Lung (tissue), 12 donors: ENCODE results near the gene FFAR1. TPM values are rescaled to one million over a fixed set of nuclear protein-coding genes. Genes with fewer than 3 reads are reported as not detected.

ENCODE experiments used
- ATAC-seq: fragments of 200-7000 bp; cut with Tn5 transposase; one replicate; pipeline ENCODE4 v1.9.1; 2020; ENCODE audit warnings: moderate number of reproducible peaks; ENCODE audit not compliant: insufficient read depth, low FRiP score
- DNase-seq, 3 donors: peaks; one replicate each; pipeline ENCODE4 v3.0.0-alpha.2; 2013 to 2017
- H3K27ac ChIP-seq, 2 donors: one replicate each; pipeline ENCODE4 v1.5.1; 2013; ENCODE audit warnings: mild to moderate bottlenecking in 2 of 2, moderate library complexity in 2 of 2, control low read depth in 1 of 2, inconsistent platforms in 1 of 2, low read depth in 1 of 2, low read length in 1 of 2
- H3K27me3 ChIP-seq, 3 donors: one replicate each; pipeline ENCODE4 v1.5.1; 2013; ENCODE audit warnings: low read length in 2 of 3; ENCODE audit not compliant: control insufficient read depth in 3 of 3, insufficient read depth in 3 of 3
- H3K36me3 ChIP-seq, 4 donors: one replicate each; pipeline ENCODE4 v1.5.1; 2013; ENCODE audit warnings: low read length in 4 of 4, mild to moderate bottlenecking in 1 of 4, moderate library complexity in 1 of 4; ENCODE audit not compliant: control insufficient read depth in 4 of 4, insufficient read depth in 4 of 4
- H3K4me1 ChIP-seq, 5 donors: one replicate each; pipeline ENCODE4 v1.5.1; 2013; ENCODE audit warnings: low read length in 5 of 5, mild to moderate bottlenecking in 2 of 5, moderate library complexity in 1 of 5; ENCODE audit not compliant: control insufficient read depth in 5 of 5, insufficient read depth in 5 of 5
- H3K4me3 ChIP-seq: one replicate; pipeline ENCODE4 v1.5.1; 2013; ENCODE audit warnings: mild to moderate bottlenecking, control low read depth, moderate library complexity
- H3K9ac ChIP-seq, 2 donors: one replicate each; pipeline ENCODE4 v1.5.1; 2013; ENCODE audit warnings: low read length in 2 of 2, control low read depth in 1 of 2; ENCODE audit not compliant: insufficient read depth in 1 of 2
- H3K9me3 ChIP-seq, 4 donors: one replicate each; pipeline ENCODE4 v1.5.1; 2013; ENCODE audit warnings: low read length in 3 of 4, mild to moderate bottlenecking in 1 of 4, moderate library complexity in 1 of 4; ENCODE audit not compliant: control insufficient read depth in 4 of 4, insufficient read depth in 3 of 4
- CTCF ChIP-seq: IDR thresholded peaks from 2 replicates; pipeline ENCODE4 v1.5.1; 2012; ENCODE audit warnings: mild to moderate bottlenecking; ENCODE audit errors: control extremely low read depth, extremely low read depth
- WGBS, 2 donors: extraction: QIAGEN DNeasy Blood & Tissue Kit; methylation state at CpG; one replicate each; pipeline ENCODE4 v1.1.7; 2013; 5-methylcytosine and 5-hydroxymethylcytosine counted together
- polyA plus RNA-seq, 2 donors: library from polyadenylated mRNA; stranded (reverse); fragments of 200-250 nt; gene quantifications; one replicate each; pipeline ENCODE4 v1.2.1, GENCODE V29; 2013
- total RNA-seq, 2 donors: library from RNA; depleted of rRNA in 1 of 2; stranded (reverse); fragments of >200 nt in 1 of 2; gene quantifications; one replicate each; pipeline ENCODE4 v1.2.1, GENCODE V29; 2014 to 2021
- donor health status: control.
- donor health status: control.
- donor health status: Bipolar disorder and iron deficiency.
- donor health status: healthy.
- donor health status: DM: yes; HTN: yes; CAD: no.

FFAR1 gene
- total and polyA plus RNA-seq, 4 donors: 0.06 to 1.1 (median 0.43) TPM

- H3K27me3 ChIP-seq: no peaks in the 10 kb centered on the region
- 91 to 94% methylated on average over 10 of the region's 10 CpGs for WGBS, 2 donors
- DNase-seq: no peak
- H3K4me3 ChIP-seq: no peak overlapping the region
- H3K4me1 ChIP-seq: peaks cover 0 to 53% (median 25%) of the 10 kb centered on the region in 5 donors
- no peaks in the 10 kb centered on the region for H3K36me3 ChIP-seq
- peaks cover 0 to 3% (median 0%) of the 10 kb centered on the region in 4 donors for H3K9me3 ChIP-seq
- no peak for ATAC-seq
- H3K9ac ChIP-seq: peak overlapping the region in 1 of 2 donors; percentile 39
- no peak overlapping the region for H3K27ac ChIP-seq
- TF ChIP-seq CTCF: no peak
These were observed 36.8 kb upstream of the FFAR1 start for GRCh38 chr19:35310811-35311465.

GRCh38 chr19:35311901-35312665, 35.6 kb upstream of the FFAR1 start:
- H3K27ac ChIP-seq: no peak overlapping the region
- ATAC-seq (no peak), DNase-seq (no peak)
- no peak overlapping the region for H3K4me3 ChIP-seq
- no peak overlapping the region for H3K9ac ChIP-seq
- H3K27me3 ChIP-seq: no peaks in the 10 kb centered on the region
- no peaks in the 10 kb centered on the region for H3K36me3 ChIP-seq
- WGBS, 2 donors: 82 to 89% methylated on average over 21 of the region's 21 CpGs
- no peak for TF ChIP-seq CTCF
- peaks cover 0 to 1% (median 0%) of the 10 kb centered on the region in 4 donors for H3K9me3 ChIP-seq
- peaks cover 0 to 55% (median 24%) of the 10 kb centered on the region in 5 donors for H3K4me1 ChIP-seq

- 35 to 37% methylated on average over 7 of the region's 7 CpGs for WGBS, 2 donors
- no peak for TF ChIP-seq CTCF
- no peak overlapping the region for H3K27ac ChIP-seq
- H3K27me3 ChIP-seq: no peaks in the 10 kb centered on the region
- H3K4me3 ChIP-seq: no peak overlapping the region
- H3K36me3 ChIP-seq: no peaks in the 10 kb centered on the region
- H3K9ac ChIP-seq: no peak overlapping the region
- peaks cover 0 to 1% (median 0%) of the 10 kb centered on the region in 4 donors for H3K9me3 ChIP-seq
- ATAC-seq: no peak
- no peak for DNase-seq
- peaks cover 0 to 42% (median 13%) of the 10 kb centered on the region in 5 donors for H3K4me1 ChIP-seq
These were observed 34.1 kb upstream of the FFAR1 start for GRCh38 chr19:35313587-35313986.
